ENCODE results near the gene KCNK4.
"Not testable (repeated sequence)": the region's sequence is repeated elsewhere in the genome, so short reads cannot be mapped to it uniquely, and the experiment has no call there.

KCNK4 gene

DNA sequence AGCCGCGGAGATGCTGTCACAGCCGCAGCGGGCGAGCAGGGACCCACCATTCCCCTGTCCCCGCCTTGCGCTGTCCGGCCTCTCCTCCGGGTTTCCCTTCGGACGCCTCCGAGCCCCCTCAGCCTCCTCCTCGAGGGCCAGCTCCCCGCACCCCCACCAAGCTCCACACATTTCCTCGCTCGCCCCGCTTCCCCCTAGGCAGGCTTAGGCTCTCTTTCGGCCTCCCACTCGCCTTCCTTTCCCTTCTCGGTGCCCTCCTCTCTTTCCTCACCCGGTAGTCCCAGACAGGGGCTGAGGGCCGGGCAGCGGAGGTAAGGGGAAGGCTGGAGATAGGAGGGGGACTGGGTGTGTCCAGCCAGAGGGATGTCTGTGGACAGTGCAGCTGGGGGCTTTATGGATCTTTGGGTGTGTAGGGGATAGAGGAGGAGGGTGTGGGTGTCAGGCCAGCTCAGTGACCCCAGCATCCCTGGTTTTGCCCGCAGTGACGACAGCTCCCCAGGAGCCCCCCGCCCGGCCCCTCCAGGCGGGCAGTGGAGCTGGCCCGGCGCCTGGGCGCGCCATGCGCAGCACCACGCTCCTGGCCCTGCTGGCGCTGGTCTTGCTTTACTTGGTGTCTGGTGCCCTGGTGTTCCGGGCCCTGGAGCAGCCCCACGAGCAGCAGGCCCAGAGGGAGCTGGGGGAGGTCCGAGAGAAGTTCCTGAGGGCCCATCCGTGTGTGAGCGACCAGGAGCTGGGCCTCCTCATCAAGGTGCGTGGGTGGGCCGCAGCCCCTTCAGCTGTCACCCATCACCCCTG, 1.6 kb downstream of the KCNK4 start:
- no peak for DNase-seq

DNA sequence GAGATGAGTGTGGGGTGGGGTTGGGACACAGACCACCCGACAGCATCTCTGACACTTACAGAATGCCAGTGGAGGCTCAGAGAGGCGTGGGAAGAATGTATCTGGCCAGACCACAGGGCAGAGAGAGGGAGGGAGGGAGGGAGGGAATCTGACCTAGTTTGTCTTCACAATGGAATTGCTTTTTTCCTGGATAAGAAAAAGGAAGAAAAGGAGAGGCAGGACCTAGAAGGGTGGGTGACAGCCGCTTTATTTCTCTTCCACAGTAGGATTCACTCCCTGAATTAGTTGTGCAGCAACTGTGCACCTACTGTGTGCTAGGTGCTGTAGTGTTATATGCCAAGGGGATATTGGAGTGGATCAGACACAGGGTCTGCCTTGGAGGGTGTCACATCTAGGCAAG, 3.7 kb downstream of the KCNK4 start:
- DNase-seq = no peak

DNA sequence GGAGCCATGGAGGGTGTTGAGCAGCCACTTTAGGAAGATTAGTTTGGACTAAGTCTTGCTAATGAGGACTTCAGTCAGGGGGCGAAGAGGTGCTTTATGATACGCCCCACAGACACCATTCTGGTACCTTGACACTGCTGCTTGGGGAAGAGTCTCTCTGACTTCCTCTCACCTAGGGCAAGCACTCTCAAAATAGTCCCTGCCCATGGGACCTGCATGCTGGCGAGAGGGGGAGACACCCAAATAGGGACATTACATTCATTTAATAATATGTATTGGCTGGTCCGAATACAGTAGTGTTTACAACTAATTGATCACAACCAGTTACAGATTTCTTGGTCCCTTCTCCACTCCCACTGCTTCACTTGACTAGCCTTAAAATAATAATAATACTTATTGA, 4.7 kb downstream of the KCNK4 start:
- no peak for DNase-seq

DNA sequence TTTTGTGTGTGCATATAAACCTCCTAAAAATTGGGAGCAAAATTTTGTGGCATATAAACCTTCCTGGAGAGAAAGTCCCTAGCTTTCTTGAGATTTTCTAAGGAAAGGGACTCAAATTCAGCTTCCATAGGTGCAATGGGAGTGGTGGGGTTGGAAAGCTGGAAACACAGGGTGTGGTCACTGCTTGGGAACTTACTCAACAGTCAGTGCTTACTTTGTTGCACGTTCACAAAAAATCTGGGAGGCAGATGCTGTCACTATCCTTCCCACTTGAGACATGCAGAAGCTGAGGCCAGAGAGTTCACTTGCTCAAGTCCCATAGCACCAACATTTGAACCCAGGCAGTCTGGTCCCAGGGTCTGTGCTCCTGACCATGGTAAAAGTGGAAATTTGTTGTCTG, 5.1 kb downstream of the KCNK4 start:
- no peak for DNase-seq

DNA sequence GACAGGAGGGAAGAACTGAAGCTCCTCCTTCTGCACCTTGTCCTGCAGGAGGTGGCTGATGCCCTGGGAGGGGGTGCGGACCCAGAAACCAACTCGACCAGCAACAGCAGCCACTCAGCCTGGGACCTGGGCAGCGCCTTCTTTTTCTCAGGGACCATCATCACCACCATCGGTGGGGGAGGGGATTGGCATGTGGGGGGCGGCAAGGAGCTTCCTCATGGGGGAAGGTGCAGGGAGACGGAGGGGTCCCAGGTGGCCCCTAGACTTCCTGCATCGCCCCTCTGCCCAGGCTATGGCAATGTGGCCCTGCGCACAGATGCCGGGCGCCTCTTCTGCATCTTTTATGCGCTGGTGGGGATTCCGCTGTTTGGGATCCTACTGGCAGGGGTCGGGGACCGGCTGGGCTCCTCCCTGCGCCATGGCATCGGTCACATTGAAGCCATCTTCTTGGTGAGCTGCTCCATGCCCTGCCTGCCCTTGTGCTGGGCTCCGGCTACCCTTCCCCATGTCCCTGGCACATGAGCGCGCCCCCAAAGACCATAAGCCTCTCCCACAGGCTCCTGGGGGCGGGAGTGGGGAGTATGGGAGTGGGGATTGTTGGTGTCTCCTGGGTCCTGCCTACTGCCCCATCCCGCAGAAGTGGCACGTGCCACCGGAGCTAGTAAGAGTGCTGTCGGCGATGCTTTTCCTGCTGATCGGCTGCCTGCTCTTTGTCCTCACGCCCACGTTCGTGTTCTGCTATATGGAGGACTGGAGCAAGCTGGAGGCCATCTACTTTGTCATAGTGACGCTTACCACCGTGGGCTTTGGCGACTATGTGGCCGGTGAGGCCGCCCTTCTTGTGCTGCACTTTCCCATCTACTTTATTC, 6.0 kb downstream of the KCNK4 start:
- DNase-seq = no peak

DNA sequence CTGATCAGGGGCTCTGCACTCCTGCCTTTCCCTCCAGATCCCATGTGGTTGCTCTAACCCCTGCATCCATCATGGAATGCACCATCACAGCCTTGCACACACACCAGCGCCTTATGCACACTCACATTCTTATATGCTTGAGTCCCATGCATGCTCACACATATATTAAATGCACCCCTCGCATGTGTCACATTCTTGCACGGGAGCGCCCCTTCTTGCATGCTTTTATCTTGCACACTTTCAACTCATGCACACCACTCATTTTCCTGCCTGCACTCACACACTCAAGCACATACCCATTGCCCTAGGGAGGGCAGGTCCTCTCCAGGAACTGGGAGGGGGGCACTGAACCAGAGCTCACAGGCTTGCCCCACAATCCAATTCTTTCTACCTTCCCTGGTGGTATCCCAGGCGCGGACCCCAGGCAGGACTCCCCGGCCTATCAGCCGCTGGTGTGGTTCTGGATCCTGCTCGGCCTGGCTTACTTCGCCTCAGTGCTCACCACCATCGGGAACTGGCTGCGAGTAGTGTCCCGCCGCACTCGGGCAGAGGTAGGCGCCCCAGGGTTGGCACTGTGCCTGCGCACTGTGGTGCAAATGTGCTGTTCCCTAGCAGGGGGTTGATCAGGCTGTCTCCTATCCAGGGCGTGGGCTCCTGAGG, 6.7 kb downstream of the KCNK4 start:
- no peak for DNase-seq

DNA sequence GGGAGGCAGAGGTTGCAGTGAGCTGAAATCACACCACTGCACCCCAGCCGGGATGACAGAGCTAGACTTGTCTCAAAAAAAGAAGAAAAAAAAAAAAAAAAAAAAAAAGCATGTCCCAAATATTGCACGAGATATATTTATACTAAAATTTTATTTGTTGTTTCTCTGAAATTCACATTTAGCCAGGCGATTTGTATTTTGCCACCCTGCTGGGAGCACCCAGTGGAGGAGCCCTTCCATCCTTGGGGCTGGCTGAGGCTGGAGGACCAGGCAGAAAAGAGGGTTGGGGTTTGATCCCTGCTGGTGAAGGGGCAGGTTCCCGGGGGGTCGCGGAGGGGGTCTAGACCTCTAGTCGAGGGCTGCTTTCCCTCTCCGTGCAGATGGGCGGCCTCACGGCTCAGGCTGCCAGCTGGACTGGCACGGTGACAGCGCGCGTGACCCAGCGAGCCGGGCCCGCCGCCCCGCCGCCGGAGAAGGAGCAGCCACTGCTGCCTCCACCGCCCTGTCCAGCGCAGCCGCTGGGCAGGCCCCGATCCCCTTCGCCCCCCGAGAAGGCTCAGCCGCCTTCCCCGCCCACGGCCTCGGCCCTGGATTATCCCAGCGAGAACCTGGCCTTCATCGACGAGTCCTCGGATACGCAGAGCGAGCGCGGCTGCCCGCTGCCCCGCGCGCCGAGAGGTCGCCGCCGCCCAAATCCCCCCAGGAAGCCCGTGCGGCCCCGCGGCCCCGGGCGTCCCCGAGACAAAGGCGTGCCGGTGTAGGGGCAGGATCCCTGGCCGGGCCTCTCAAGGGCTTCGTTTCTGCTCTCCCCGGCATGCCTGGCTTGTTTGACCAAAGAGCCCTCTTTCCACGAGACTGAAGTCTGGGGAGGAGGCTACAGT, 8.1 kb downstream of the KCNK4 start:
- no peak for DNase-seq

DNA sequence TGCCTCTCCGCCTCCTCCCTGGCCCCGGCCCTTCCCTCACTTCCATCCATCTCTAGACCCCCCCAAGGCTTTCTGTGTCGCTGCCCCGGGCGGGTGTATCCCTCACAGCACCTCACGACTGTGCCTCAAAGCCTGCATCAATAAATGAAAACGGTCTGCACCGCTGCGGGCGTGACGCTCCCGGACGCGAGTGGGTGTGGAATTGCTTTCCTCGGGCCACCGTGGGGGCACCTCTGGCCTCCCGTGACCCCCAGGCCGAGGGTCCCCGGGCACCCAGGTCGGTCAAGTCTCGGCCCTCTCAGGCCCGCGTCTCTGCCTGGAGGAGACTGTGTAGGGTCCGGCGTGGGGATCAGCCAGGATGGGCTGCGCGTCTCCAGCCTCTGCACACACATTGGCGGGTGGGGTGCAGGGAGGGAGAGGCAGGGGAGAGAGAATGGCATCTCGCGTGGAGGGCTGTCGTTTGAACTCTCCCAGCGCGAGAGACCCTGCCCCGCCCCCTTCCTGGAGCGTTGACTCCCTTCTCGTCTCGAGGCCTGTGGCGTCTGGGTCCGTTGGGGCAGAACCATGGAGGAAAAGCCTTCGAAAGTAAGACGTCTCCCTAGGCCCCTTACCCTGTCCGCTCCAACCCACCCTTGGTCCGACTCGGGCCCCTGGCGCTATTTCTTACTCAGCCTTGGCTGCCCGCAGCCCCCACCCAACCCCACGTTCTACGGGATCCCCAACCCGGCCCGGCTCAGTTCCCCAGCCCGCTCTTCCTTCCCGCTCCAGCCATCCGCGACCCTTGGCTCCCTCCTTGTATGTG, 8.9 kb downstream of the KCNK4 start, which contains the start of gene CATSPERZ:
TSS of gene CATSPERZ (plus strand) at position 512 of the 802 bp plus-strand sequence. CDS start at position 565, 53 bp downstream.
- no peak for DNase-seq

DNA sequence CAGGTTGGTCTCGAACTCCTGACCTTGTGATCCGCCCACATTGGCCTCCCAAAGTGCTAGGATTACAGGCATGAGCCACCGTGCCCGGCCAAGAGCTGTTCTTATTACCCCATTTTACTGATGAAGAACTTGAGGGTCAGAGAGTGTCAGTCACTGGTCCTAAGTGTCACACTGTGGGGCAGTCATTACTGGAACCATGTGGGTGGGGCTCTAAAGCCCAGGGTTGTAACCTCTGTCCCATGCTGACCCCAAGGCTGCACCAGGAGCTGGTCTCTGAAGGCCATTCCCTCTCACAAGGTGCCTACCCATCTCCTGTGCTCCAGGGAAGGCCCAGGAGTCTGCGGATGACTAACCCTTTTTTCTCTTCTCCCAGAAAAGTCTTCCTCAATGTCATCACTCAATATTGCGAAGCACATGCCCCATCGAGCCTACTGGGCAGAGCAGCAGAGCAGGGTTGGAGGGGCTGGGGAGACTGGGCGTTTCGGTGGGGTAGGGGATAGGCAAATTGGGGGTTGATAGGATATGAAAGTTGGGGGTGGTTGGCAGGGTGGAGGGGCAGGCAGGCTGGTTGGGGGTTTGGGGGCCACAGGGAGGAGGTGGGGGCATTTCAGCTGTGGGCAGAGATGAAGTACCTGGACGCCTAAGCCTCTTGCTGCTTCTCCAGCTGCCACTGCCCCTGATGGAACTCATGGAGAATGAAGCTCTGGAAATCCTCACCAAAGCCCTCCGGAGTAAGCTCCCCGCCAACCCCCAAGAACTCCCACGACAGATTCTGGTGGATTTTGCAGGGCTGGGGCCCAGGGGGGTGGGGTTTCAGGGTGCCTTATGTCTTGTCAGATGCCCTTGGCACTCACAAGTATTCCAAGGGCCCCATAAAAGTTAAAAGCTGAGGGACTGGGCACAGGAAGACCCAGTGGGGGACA, 12.3 kb downstream of the KCNK4 start:
- no peak for DNase-seq

DNA sequence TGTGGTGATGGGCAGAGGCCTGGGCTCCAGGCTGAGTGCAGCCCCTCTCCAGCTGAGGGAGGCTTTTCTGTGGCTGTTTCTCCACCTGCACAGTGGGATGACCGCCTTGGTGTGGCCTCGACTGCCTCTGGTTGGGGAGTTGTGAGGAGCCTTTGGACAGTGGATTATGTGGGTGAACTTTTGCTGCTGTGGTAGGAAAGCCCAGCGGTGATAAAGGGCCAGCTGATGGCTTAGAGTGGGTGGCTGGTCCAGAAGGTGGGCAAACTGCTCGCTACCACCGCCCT, 12.9 kb downstream of the KCNK4 start:
- no peak for DNase-seq

DNA sequence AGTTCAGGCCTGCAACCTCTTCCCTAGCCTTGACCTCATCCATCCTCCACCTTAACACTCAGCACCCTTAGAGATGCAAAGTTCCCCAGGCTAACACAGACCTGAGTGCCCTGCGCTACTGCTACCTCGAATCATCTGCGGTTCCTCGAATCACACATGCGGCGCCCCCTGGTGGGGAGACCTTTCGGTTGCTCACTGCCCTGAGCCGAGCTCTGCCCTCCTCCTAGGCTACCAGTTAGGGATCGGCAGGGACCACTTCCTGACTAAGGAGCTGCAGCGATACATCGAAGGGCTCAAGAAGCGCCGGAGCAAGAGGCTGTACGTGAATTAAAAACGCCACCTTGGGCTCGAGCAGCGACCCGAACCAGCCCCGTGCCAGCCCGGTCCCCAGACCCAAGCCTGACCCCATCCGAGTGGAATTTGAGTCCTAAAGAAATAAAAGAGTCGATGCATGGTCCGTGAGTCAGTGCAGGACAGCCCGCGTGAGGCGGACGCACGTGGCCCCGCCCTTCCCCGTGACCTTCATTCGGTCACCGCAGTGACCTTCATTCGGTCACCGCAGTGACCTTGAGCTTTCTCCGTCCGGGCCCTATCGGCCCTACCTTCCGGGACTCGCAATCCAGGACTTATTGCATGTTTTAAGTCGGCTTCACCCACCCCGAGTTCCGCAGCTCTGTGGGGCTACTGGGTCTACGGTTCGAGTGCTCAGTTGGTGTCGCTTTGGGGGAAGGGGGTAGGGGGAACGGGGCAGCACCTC, 13.4 kb downstream of the KCNK4 start:
- DNase-seq = peak; percentile 94

DNA sequence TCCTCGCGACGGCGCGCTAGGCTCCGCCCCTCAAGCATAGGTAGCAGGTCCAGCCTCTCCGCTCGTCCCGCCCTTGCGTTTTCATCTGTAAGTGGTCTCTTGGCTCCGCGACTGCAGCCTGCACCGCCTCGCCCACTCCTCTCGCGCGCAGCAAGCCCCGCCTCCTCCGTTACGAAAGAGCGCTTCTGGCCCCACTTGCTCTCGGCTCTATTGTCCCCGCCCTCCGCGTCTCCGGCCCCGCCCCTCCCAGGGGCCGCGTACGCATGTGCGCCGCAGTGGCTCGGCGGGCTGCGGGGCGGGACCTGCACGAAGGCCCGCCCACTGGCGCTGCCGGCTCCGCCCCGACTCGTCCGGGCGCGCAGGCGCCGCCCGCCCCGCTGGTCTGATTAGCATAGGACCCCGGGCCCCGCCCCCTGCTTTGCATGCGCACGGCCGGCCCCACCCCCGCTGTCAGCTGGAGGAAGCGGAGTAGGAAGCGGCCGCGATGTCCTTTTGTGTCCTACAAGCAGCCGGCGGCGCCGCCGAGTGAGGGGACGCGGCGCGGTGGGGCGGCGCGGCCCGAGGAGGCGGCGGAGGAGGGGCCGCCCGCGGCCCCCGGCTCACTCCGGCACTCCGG, 14.1 kb downstream of the KCNK4 start, which contains the start of gene ESRRA:
TSS of gene ESRRA (plus strand) at position 450 of the 616 bp plus-strand sequence. CDS start 1,656 bp downstream, outside the sequence.
- peak; percentile 100 for DNase-seq

DNA sequence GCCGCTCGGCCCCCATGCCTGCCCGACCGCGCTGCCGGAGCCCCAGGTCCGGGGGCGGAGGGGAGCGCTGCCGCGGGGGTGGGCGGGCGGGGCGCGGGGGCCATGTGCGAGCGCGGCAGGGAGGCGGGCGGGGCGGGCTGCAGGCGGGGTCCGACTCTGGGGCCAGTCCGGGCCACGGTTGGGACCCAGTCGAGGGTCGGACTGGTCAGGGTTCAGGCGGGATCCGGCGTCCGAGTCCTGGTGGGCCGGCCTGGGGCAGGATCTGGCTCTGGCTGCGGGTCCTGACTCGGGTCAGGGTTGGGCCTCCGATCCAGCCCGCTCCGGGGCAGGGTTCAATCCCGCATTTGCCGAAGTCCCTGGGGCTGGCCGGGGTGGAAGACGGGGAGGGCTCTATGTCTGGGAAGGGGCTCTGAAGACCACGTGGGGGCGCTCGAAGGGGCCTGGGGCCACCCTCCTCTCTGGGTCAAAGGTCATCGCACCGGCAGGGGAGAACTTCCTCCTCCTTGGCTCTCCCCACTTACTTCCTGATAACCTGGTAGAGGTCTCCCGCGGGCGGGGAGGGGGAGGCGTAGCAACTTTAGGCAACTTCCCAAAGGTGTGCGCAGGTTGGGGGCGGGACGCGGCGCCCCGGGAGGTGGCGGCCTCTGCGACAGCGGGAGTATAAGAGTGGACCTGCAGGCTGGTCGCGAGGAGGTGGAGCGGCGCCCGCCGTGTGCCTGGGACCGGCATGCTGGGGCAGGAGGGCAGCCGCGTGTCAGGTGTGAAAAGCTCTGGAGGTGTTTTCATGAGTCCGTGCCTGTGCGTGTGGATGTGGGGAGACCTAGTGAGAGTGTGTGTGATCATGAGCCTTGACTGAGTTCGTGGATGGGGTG, 14.8 kb downstream of the KCNK4 start:
- peak; percentile 73 for DNase-seq

DNA sequence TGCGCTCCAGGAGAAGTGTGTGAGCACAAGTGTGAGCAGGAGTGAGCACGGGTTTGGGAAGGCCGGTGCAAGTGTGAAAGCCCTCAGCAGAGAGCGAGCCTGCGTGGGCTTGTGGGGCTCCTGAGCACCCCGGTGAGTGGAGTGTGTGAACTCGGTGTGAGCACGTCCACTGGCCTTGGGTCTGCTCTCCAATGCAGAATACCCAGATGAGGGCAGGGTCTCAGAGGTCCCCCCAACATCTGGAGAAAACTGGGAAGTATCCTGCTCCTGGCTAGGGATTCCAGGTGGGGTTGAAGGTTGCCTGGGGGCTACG, 15.4 kb downstream of the KCNK4 start:
- no peak for DNase-seq

DNA sequence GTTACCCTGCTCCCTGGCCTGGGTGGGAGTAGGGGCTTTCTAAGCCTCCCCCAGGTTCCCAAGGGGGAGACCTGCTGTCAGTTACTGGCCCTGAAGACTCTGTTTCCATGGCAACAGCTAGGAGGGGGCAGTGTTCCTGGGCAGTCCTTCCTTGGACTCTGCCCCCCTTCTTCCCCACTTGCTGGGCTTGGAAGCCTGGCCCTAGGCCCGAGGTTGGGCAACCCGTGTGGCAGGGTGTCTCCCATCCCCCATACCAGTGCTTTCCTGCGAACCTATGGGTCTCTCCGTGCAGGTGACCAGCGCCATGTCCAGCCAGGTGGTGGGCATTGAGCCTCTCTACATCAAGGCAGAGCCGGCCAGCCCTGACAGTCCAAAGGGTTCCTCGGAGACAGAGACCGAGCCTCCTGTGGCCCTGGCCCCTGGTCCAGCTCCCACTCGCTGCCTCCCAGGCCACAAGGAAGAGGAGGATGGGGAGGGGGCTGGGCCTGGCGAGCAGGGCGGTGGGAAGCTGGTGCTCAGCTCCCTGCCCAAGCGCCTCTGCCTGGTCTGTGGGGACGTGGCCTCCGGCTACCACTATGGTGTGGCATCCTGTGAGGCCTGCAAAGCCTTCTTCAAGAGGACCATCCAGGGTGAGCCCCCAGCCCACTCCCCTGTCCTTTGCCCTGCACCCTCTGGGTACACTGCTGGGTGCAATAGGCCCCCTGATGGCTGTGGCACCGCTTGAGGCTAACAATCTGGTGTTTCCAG, 15.9 kb downstream of the KCNK4 start:
- no peak for DNase-seq

DNA sequence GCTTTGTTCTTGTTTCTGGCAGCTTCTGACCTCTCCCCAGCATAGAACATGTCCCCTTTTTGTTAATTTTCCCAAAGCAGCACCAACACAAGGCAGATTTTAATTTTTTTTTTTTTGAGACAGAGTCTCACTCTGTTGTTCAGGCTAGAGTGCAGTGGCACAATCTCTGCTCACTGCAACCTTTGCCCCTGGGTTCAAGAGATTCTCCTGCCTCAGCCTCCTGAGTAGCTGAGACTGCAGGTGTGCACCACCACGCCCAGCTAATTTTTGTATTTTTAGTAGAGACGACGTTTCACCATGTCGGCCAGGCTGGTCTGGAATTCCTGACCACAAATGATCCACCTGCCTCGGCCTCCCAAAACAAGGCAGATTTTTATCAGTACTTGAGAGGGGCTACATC, 16.7 kb downstream of the KCNK4 start:
- DNase-seq = not testable (repeated sequence)

DNA sequence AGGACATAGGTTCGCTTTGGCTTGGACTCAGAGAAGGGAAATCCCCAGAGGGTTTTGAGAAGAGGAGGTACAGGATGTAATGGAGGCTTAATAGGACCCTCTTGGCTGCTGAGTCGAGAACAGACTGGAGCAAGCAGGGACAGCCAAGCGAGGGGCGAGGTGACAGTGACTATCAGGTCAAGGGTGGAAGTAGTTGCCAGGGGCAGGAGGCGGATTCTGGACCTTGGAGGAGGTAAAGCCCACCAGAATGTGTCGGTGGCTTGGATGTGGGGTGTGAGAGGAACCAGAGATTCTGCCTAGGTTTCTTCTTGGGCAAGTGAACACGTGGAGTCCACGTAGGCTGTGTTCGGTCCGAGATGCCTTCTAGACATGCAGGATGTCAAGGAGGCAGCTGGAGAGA, 21.8 kb downstream of the KCNK4 start:
- DNase-seq = no peak

Data from activated naive CD4-positive, alpha-beta T cell treated with anti-CD3 and anti-CD28 coated beads, Interleukin-2, amount 50 U/mL, for 16 hours (primary cell).